Measurements from ENCODE around the gene ERMAP. TPM values are rescaled to one million over a fixed set of nuclear protein-coding genes. Genes with fewer than 3 reads are reported as not detected.

ERMAP gene
- total RNA-seq, 1 donor from 2014 or later, result 10.4 TPM

- Mint-ChIP-seq H3K36me3 (ENCODE audit: insufficient read depth) (no peaks in the 10 kb centered on the region), H3K4me1 (ENCODE audit: low read depth) (peaks cover 9% of the 10 kb centered on the region), H3K27ac (no peak overlapping the region)
Measured at GRCh38 chr1:42835422-42835821, 18.5 kb downstream of the ERMAP start.

GRCh38 chr1:42837709-42838108, 20.8 kb downstream of the ERMAP start:
- peaks cover 9% of the 10 kb centered on the region for H3K4me1 Mint-ChIP-seq (ENCODE audit: low read depth)
- H3K27ac Mint-ChIP-seq, result no peak overlapping the region
- no peak overlapping the region for H3K4me3 Mint-ChIP-seq (ENCODE audit: low read depth)
- no peak for TF ChIP-seq CTCF (IDR thresholded peaks at IDR 0.05; ENCODE audit: unreplicated experiment)
- H3K36me3 Mint-ChIP-seq (ENCODE audit: insufficient read depth), result no peaks in the 10 kb centered on the region
- H3K27me3 Mint-ChIP-seq, result no peaks in the 10 kb centered on the region
- no peak for DNase-seq (ENCODE audit: low spot score, unreplicated experiment)
- H3K9me3 Mint-ChIP-seq (ENCODE audit: low read depth), result no peaks in the 10 kb centered on the region

More at GRCh38 chr1:42835422-42835821, 18.5 kb downstream of the ERMAP start:
- no peaks in the 10 kb centered on the region for H3K27me3 Mint-ChIP-seq
- no peak overlapping the region for H3K4me3 Mint-ChIP-seq (ENCODE audit: low read depth)
- no peaks in the 10 kb centered on the region for H3K9me3 Mint-ChIP-seq (ENCODE audit: low read depth)
- no peak for TF ChIP-seq CTCF (IDR thresholded peaks at IDR 0.05; ENCODE audit: unreplicated experiment)
- DNase-seq (ENCODE audit: low spot score, unreplicated experiment), result no peak

GRCh38 chr1:42838482-42839190, 21.7 kb downstream of the ERMAP start:
- Mint-ChIP-seq H3K9me3 (ENCODE audit: low read depth) (no peaks in the 10 kb centered on the region), H3K4me3 (ENCODE audit: low read depth) (no peak overlapping the region), H3K4me1 (ENCODE audit: low read depth) (peaks cover 9% of the 10 kb centered on the region), H3K36me3 (ENCODE audit: insufficient read depth) (no peaks in the 10 kb centered on the region), H3K27me3 (no peaks in the 10 kb centered on the region), H3K27ac (no peak overlapping the region)
- no peak for DNase-seq (ENCODE audit: low spot score, unreplicated experiment)
- no peak for TF ChIP-seq CTCF (IDR thresholded peaks at IDR 0.05; ENCODE audit: unreplicated experiment)

- Mint-ChIP-seq H3K4me1 (ENCODE audit: low read depth) (peaks cover 4% of the 10 kb centered on the region), H3K27ac (no peak overlapping the region), H3K9me3 (ENCODE audit: low read depth) (no peaks in the 10 kb centered on the region), H3K36me3 (ENCODE audit: insufficient read depth) (no peaks in the 10 kb centered on the region), H3K27me3 (no peaks in the 10 kb centered on the region), H3K4me3 (ENCODE audit: low read depth) (no peak overlapping the region)
- DNase-seq (ENCODE audit: low spot score, unreplicated experiment), result no peak
- TF ChIP-seq CTCF (IDR thresholded peaks at IDR 0.05; ENCODE audit: unreplicated experiment), result no peak
Measured at GRCh38 chr1:42841010-42841409, 24.1 kb downstream of the ERMAP start.

DNA sequence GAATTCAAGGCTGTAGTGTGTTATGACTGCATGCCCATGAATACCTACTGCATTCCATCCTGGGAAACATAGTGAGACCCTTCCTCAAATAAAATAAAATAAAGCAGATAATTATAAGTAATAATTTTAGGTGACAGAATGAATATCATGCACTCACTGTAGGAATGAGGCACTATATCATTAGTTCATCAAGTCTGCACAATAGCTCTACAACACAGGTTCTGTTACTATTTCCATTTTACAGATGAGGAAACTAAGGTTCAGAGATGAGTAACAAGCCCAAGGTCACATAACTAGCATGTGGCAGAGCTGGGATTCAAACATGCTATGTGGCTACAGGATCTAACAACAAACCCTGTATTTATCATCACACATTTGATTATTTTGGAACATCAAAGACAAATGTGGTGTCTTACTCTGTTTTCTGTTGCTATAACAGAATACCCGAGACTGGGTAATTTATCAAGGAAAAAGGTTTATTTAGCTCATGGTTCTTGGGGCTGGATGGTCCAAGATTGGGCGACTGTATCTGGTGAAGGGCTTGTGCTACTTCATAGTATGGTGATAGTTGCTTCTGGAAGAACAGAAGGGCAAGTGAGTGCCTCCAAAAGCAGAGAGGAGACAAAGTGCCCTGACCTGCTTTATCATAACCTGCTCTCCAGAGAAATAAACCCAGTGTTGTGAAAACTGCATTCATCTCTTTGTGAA, 24.7 kb downstream of the ERMAP start:
- H3K27ac Mint-ChIP-seq, result no peak overlapping the region
- H3K27me3 Mint-ChIP-seq, result no peaks in the 10 kb centered on the region
- TF ChIP-seq CTCF (IDR thresholded peaks at IDR 0.05; ENCODE audit: unreplicated experiment), result no peak
- no peaks in the 10 kb centered on the region for H3K36me3 Mint-ChIP-seq (ENCODE audit: insufficient read depth)
- H3K4me1 Mint-ChIP-seq (ENCODE audit: low read depth), result peaks cover 5% of the 10 kb centered on the region
- no peak overlapping the region for H3K4me3 Mint-ChIP-seq (ENCODE audit: low read depth)
- H3K9me3 Mint-ChIP-seq (ENCODE audit: low read depth), result no peaks in the 10 kb centered on the region
- no peak for DNase-seq (ENCODE audit: low spot score, unreplicated experiment)

Data from progenitor cell of endocrine pancreas (in vitro differentiated cells).